Endothelial cell of umbilical vein (primary cell): ENCODE data around the gene ABHD14A. TPM values are rescaled to one million over a fixed set of nuclear protein-coding genes. Genes with fewer than 3 reads are reported as not detected.

Experiments used
- BruUV-seq: library from RNA; stranded (reverse); fragments of 400-500 nt; replicated peaks from 2 replicates; lab custom pipeline; 2021; lab: Mats Ljungman, UMichigan
- CTCF ChIA-PET: fragments of 300-600, 350-600 bp; sonication (Branson Sonifier 250); formaldehyde crosslinking; loops from one replicate; lab custom pipeline; 2021; ENCODE audit warnings: antibody characterized with exemption, inconsistent platforms; lab: Charles Lee
- POLR2A ChIA-PET: fragments of 300-600, 350-600 bp; sonication (Branson Sonifier 250); formaldehyde crosslinking; loops from one replicate; lab custom pipeline; 2021; ENCODE audit warnings: antibody characterized with exemption, inconsistent platforms; lab: Charles Lee
- DNase-seq: peaks from one replicate; pipeline ENCODE4 v3.0.0-alpha.2; 2011; ENCODE audit warnings: low read depth, low spot score
- FAIRE-seq: peaks from 2 replicates; lab custom pipeline; 2011; peaks lifted over from hg19 to GRCh38; lab: Jason Lieb, UNC
- H2AFZ ChIP-seq: 2 replicates; pipeline ENCODE4 v1.6.0; 2012; ENCODE audit warnings: low read depth, low read length, control low read depth, inconsistent platforms
- H3K27ac ChIP-seq: 2 replicates; pipeline ENCODE4 v1.5.1; 2011; ENCODE audit warnings: low read depth, mild to moderate bottlenecking, control low read depth, low read length, moderate library complexity; ENCODE audit not compliant: insufficient read depth
- H3K27me3 ChIP-seq, 2 experiments: 2 replicates each; pipeline versions ENCODE4 v1.6.0 to v1.6.1; 2011; ENCODE audit warnings: low read length in 2 of 2, mixed read lengths in 1 of 2; ENCODE audit not compliant: control insufficient read depth in 2 of 2, insufficient read depth in 2 of 2
- H3K36me3 ChIP-seq, 2 experiments: 2 replicates in 1 of 2; 3 replicates in 1 of 2; pipeline ENCODE4 v1.5.1; 2011; ENCODE audit warnings: low read length in 2 of 2, mild to moderate bottlenecking in 1 of 2, moderate library complexity in 1 of 2; ENCODE audit not compliant: control insufficient read depth in 2 of 2, insufficient read depth in 2 of 2; ENCODE audit errors: extremely low read depth in 1 of 2
- H3K4me1 ChIP-seq: 3 replicates; pipeline ENCODE4 v1.5.1; 2011; ENCODE audit warnings: mild to moderate bottlenecking, low read length; ENCODE audit not compliant: control insufficient read depth, insufficient read depth; ENCODE audit errors: extremely low read depth
- H3K4me2 ChIP-seq: 2 replicates; pipeline ENCODE4 v1.6.1; 2011; ENCODE audit warnings: low read length, control low read depth, mixed read lengths; ENCODE audit not compliant: insufficient read depth
- H3K4me3 ChIP-seq, 3 experiments: fragments of 200-600 bp in 1 of 3; sonication (generic), shearing (Covaris generic) in 1 of 3; replicated peaks in 1 of 3; 2 replicates each; pipeline ENCODE4 v1.5.1; 2011 to 2016; ENCODE audit warnings: control low read depth in 3 of 3, low read length in 3 of 3, mild to moderate bottlenecking in 2 of 3, inconsistent platforms in 1 of 3, low read depth in 1 of 3, moderate library complexity in 1 of 3; ENCODE audit not compliant: insufficient read depth in 1 of 3
- H3K79me2 ChIP-seq: 2 replicates; pipeline ENCODE4 v1.6.0; 2012; ENCODE audit warnings: low read length, inconsistent platforms; ENCODE audit not compliant: control insufficient read depth, insufficient read depth
- H3K9ac ChIP-seq: replicated peaks from 2 replicates; pipeline ENCODE3; 2011; ENCODE audit warnings: low read length, control low read depth; ENCODE audit not compliant: insufficient read depth; ENCODE audit errors: extremely low read depth
- H3K9me1 ChIP-seq: replicated peaks from 3 replicates; pipeline ENCODE4 v1.6.0; 2011; ENCODE audit warnings: mild to moderate bottlenecking, low read length; ENCODE audit not compliant: control insufficient read depth, insufficient read depth; ENCODE audit errors: extremely low read depth
- H3K9me3 ChIP-seq: replicated peaks from 2 replicates; pipeline ENCODE4 v1.5.1; 2012; ENCODE audit warnings: low read length, inconsistent platforms; ENCODE audit not compliant: control insufficient read depth, insufficient read depth
- H4K20me1 ChIP-seq: replicated peaks from 2 replicates; pipeline ENCODE3; 2011; ENCODE audit warnings: mild to moderate bottlenecking, low read length; ENCODE audit not compliant: control insufficient read depth, insufficient read depth; ENCODE audit errors: extremely low read depth
- CTCF ChIP-seq, 2 donors: IDR thresholded peaks; 1 replicate in 1 of 2; 2 replicates in 1 of 2; pipeline ENCODE4 v1.5.1; 2011; ENCODE audit warnings: low read length in 2 of 2, mild to moderate bottlenecking in 2 of 2, moderate library complexity in 2 of 2, control low read depth in 1 of 2, inconsistent platforms in 1 of 2, low read depth in 1 of 2; ENCODE audit not compliant: insufficient read depth in 1 of 2; ENCODE audit errors: extremely low read depth in 1 of 2
- EZH2 ChIP-seq: IDR thresholded peaks from 2 replicates; pipeline ENCODE4 v1.6.1; 2012; ENCODE audit warnings: borderline replicate concordance, low read depth, mild to moderate bottlenecking, moderate library complexity, low read length, inconsistent platforms; ENCODE audit not compliant: severe bottlenecking
- FOS ChIP-seq: IDR thresholded peaks from 2 replicates; pipeline ENCODE4 v1.6.1; 2011; ENCODE audit warnings: mild to moderate bottlenecking, low read length, moderate library complexity, borderline replicate concordance; ENCODE audit not compliant: insufficient read depth
- GATA2 ChIP-seq: IDR thresholded peaks from 2 replicates; pipeline ENCODE4 v1.7.0; 2011; ENCODE audit warnings: low read depth, mild to moderate bottlenecking, moderate library complexity, mixed read lengths, low read length; ENCODE audit not compliant: insufficient read length, insufficient read depth
- JUN ChIP-seq: IDR thresholded peaks from 2 replicates; pipeline ENCODE4 v1.6.1; 2011; ENCODE audit warnings: borderline replicate concordance, low read depth; ENCODE audit not compliant: insufficient read length, insufficient read depth
- MAX ChIP-seq: IDR thresholded peaks from 2 replicates; pipeline ENCODE4 v1.6.1; 2011; ENCODE audit not compliant: insufficient read depth, insufficient read length
- MYC ChIP-seq: IDR thresholded peaks from one replicate; pipeline ENCODE4 v1.6.1; 2011; ENCODE audit warnings: mild to moderate bottlenecking, low read depth, low read length
- POLR2A ChIP-seq: IDR thresholded peaks from 2 replicates; pipeline ENCODE4 v1.6.1; 2012; ENCODE audit warnings: low read depth, mild to moderate bottlenecking, control low read depth, low read length
- POLR2AphosphoS5 ChIP-seq: IDR thresholded peaks from 2 replicates; pipeline ENCODE4 v1.6.1; 2012; ENCODE audit warnings: low read depth, mild to moderate bottlenecking, control low read depth, low read length, moderate library complexity; ENCODE audit not compliant: insufficient read depth
- dilution Hi-C: fragments of 300-500 bp; cut with MboI; formaldehyde crosslinking; loops from one replicate; pipeline ENCODE4 v1.15.0; 2019; ENCODE audit warnings: low sequenced_read_pairs; ENCODE audit not compliant: extremely low pct_ligation_motif_present
- intact Hi-C: fragments of 100-400 bp; cut with micrococcal nuclease; formaldehyde crosslinking; loops from one replicate; pipeline ENCODE4 v1.10.0; 2022
- polyA plus RNA-seq, 4 experiments: library from polyadenylated mRNA; depleted of rRNA in 3 of 4; stranded (reverse) in 3 of 4; unstranded in 1 of 4; fragments of >200 nt; gene quantifications; 2 replicates each; pipeline versions ENCODE4 v1.2.1 to v1.2.3, GENCODE V29; 2011 to 2012; ENCODE audit warnings: missing spikeins in 1 of 4
- total RNA-seq: library from RNA; stranded (reverse); gene quantifications from 2 replicates; pipeline ENCODE4 v1.2.3, GENCODE V29; 2021

The ABHD14A gene
- total and polyA plus RNA-seq, 2 donors (not counting 3 experiments of a cell fraction or from before 2014, with no cell fraction given): 6.6 to 23.7 TPM

GRCh38 chr3:51974277-51974962 is 444 bp upstream of the ABHD14A start:
- DNase-seq: no peak
- Histone ChIP-seq H3K27ac (no peak overlapping the region), H4K20me1 (no peaks in the 10 kb centered on the region), H3K9me1 (no peaks in the 10 kb centered on the region), H3K36me3 (no peaks in the 10 kb centered on the region), H3K4me2 (peak overlapping the region; percentile 67), H3K4me1 (peaks cover 22% of the 10 kb centered on the region), H2AFZ (peak overlapping the region; percentile 76), H3K27me3 (no peaks in the 10 kb centered on the region), H3K9ac (peak overlapping the region; percentile 17), H3K79me2 (no peaks in the 10 kb centered on the region), H3K4me3 (peak overlapping the region in 2 of 3 experiments; percentile 43 to 53), H3K9me3 (no peaks in the 10 kb centered on the region)
- TF ChIP-seq POLR2A: no peak
- TF ChIP-seq MYC: no peak
- no peak for TF ChIP-seq MAX
- TF ChIP-seq GATA2: no peak
- TF ChIP-seq FOS: no peak
- no peak for TF ChIP-seq CTCF (IDR thresholded peaks at IDR 0.05; ENCODE audit: extremely low read depth in 1 of 2, insufficient read depth in 1 of 2, low read depth in 1 of 2, low read length in 2 of 2)
- TF ChIP-seq JUN: no peak
- no peak for TF ChIP-seq EZH2
- no peak for TF ChIP-seq POLR2AphosphoS5
- CTCF ChIA-PET: interaction anchor here (0.6 to 3.3 kb wide), 17 partner anchors 8 to 162 kb away, joined by 3 to 46 read pairs (median 3); partner anchors contain the start of genes ACY1, DUSP7, PARP3 and RPL29
- no peak for FAIRE-seq
- BruUV-seq: no TSS peak
- intact Hi-C loops (loop anchor here (1.0 kb wide), 2 partner anchors 18 to 32 kb away; partner anchors contain the start of gene PARP3), dilution Hi-C loops (no loop called here)
- POLR2A ChIA-PET: interaction anchor here (0.6 to 1.3 kb wide), 3 partner anchors 8 to 474 kb away, joined by 4 read pairs; partner anchors contain the start of genes PARP3 and RRP9
